Ishikawa (cell line): Measurements from ENCODE around the gene SPTBN5.

ENCODE experiments used
- CEBPB ChIP-seq: IDR thresholded peaks from 2 replicates; pipeline ENCODE4 v1.6.1; 2012
- EGR1 ChIP-seq: IDR thresholded peaks from 2 replicates; pipeline ENCODE4 v1.6.1; 2012
- EP300 ChIP-seq: IDR thresholded peaks from 2 replicates; pipeline ENCODE4 v1.6.1; 2012; ENCODE audit warnings: borderline replicate concordance
- RAD21 ChIP-seq: IDR thresholded peaks from 2 replicates; pipeline ENCODE4 v1.6.1; 2012; ENCODE audit warnings: low read depth
- TCF12 ChIP-seq: IDR thresholded peaks from 2 replicates; pipeline ENCODE4 v1.6.1; 2012; ENCODE audit warnings: low read depth
- YY1 ChIP-seq: IDR thresholded peaks from 2 replicates; pipeline ENCODE4 v1.6.1; 2012; ENCODE audit warnings: low read depth
- TF ChIP-seq, protein P1 (sequence below): IDR thresholded peaks from 2 replicates; pipeline ENCODE4 v1.6.1; 2012; ENCODE audit warnings: low read depth, mild to moderate bottlenecking

DNA sequence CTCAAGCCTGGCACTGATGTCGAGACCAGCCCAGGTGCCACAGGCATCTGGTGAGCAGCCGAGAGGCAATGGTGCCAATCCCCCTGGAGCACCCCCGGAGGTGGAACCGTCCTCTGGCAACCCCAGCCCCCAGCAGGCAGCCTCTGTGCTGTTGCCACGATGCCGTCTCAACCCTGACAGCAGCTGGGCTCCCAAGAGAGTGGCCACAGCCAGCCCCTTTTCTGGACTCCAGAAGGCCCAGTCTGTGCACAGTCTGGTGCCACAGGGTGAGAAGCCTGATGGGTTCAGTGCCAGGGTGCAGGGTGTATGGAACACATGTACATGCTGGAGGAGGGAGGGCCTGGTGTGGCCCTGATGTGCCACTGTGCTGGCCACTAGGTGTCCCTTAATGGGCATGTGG is 70.9 kb downstream of the SPTBN5 start:
- TF ChIP-seq EGR1 (no peak), RAD21 (no peak), CEBPB (no peak), TCF12 (no peak), YY1 (no peak), EP300 (no peak)
- TF ChIP-seq, protein P1, sequence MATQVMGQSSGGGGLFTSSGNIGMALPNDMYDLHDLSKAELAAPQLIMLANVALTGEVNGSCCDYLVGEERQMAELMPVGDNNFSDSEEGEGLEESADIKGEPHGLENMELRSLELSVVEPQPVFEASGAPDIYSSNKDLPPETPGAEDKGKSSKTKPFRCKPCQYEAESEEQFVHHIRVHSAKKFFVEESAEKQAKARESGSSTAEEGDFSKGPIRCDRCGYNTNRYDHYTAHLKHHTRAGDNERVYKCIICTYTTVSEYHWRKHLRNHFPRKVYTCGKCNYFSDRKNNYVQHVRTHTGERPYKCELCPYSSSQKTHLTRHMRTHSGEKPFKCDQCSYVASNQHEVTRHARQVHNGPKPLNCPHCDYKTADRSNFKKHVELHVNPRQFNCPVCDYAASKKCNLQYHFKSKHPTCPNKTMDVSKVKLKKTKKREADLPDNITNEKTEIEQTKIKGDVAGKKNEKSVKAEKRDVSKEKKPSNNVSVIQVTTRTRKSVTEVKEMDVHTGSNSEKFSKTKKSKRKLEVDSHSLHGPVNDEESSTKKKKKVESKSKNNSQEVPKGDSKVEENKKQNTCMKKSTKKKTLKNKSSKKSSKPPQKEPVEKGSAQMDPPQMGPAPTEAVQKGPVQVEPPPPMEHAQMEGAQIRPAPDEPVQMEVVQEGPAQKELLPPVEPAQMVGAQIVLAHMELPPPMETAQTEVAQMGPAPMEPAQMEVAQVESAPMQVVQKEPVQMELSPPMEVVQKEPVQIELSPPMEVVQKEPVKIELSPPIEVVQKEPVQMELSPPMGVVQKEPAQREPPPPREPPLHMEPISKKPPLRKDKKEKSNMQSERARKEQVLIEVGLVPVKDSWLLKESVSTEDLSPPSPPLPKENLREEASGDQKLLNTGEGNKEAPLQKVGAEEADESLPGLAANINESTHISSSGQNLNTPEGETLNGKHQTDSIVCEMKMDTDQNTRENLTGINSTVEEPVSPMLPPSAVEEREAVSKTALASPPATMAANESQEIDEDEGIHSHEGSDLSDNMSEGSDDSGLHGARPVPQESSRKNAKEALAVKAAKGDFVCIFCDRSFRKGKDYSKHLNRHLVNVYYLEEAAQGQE = no peak
